HG02870 (cell line): ENCODE results near the gene MAPK8IP3.

Experiments used
- ATAC-seq: cut with Tn5 transposase; IDR thresholded peaks from one replicate; pipeline ENCODE4 v1.9.1; 2021; ENCODE audit warnings: mild to moderate bottlenecking, moderate library complexity; ENCODE audit not compliant: unreplicated experiment

The MAPK8IP3 gene

GRCh38 chr16:1782408-1783264 is 76.6 kb downstream of the MAPK8IP3 start, which contains the start of the genes NUBP2 and SPSB3:
TSS of gene NUBP2 (plus strand) at chr16:1782960. CDS start at chr16:1783021, 61 bp downstream.
TSS of gene SPSB3 (minus strand) at chr16:1782571. CDS start at chr16:1781483, 1,088 bp downstream.
- ATAC-seq, result peak; percentile 81

GRCh38 chr16:1784977-1785845 is 79.2 kb downstream of the MAPK8IP3 start:
- ATAC-seq, result no peak

- ATAC-seq, result no peak
Observed at GRCh38 chr16:1785846-1786170, 79.8 kb downstream of the MAPK8IP3 start.

GRCh38 chr16:1786242-1787055 is 80.5 kb downstream of the MAPK8IP3 start:
- ATAC-seq, result no peak

- ATAC-seq, result no peak
Observed at GRCh38 chr16:1787056-1787321, 81.0 kb downstream of the MAPK8IP3 start.

- no peak for ATAC-seq
Observed at GRCh38 chr16:1787322-1788094, 81.5 kb downstream of the MAPK8IP3 start.

GRCh38 chr16:1788095-1788707 is 82.2 kb downstream of the MAPK8IP3 start:
- no peak for ATAC-seq

GRCh38 chr16:1788708-1789100 is 82.7 kb downstream of the MAPK8IP3 start:
- ATAC-seq, result no peak

- no peak for ATAC-seq
Observed at GRCh38 chr16:1789643-1790045, 83.6 kb downstream of the MAPK8IP3 start.

- ATAC-seq, result no peak
Observed at GRCh38 chr16:1790261-1790610, 84.2 kb downstream of the MAPK8IP3 start.

GRCh38 chr16:1790611-1791255 is 84.7 kb downstream of the MAPK8IP3 start:
- ATAC-seq, result no peak

- no peak for ATAC-seq
Observed at GRCh38 chr16:1791256-1791942, 85.4 kb downstream of the MAPK8IP3 start.

- no peak for ATAC-seq
Observed at GRCh38 chr16:1791943-1792812, 86.2 kb downstream of the MAPK8IP3 start.

- no peak for ATAC-seq
Observed at GRCh38 chr16:1792836-1793577, 87.0 kb downstream of the MAPK8IP3 start.

- no peak for ATAC-seq
Observed at GRCh38 chr16:1793578-1794220, 87.7 kb downstream of the MAPK8IP3 start, which contains the start of gene IGFALS. TSS of gene IGFALS (minus strand) at chr16:1793705. CDS start at chr16:1793652, 53 bp downstream.

GRCh38 chr16:1794221-1794871 is 88.4 kb downstream of the MAPK8IP3 start:
- no peak for ATAC-seq
